Breast epithelium (tissue), 4 donors: Measurements from ENCODE around the gene IQSEC3. TPM values are rescaled to one million over a fixed set of nuclear protein-coding genes. Genes with fewer than 3 reads are reported as not detected.

ENCODE experiments used
- DNase-seq, 2 donors: peaks; one replicate each; pipeline ENCODE4 v3.0.0-alpha.2; 2019; ENCODE audit warnings: low spot score in 2 of 2
- H3K27ac ChIP-seq, 2 donors: fragments of 200-600 bp; sonication (generic) in 1 of 2; one replicate each; pipeline ENCODE4 v1.5.1; 2016 to 2019; ENCODE audit warnings: mild to moderate bottlenecking in 1 of 2
- H3K27me3 ChIP-seq, 2 donors: fragments of 200-600 bp; sonication (generic) in 1 of 2; one replicate each; pipeline versions ENCODE4 v1.5.1 to v1.6.0; 2017 to 2019; ENCODE audit warnings: control low read depth in 1 of 2, mild to moderate bottlenecking in 1 of 2
- H3K36me3 ChIP-seq: fragments of 200-600 bp; one replicate; pipeline ENCODE4 v1.5.1; 2019
- H3K4me1 ChIP-seq, 2 donors: fragments of 200-600 bp; sonication (generic); one replicate each; pipeline ENCODE4 v1.5.1; 2016 to 2019; ENCODE audit warnings: control low read depth in 1 of 2
- H3K4me3 ChIP-seq, 3 donors: fragments of 200-600 bp; sonication (generic); 1 replicate in 2 of 3; 2 replicates in 1 of 3; pipeline ENCODE4 v1.5.1; 2016 to 2019; ENCODE audit warnings: mild to moderate bottlenecking in 3 of 3, moderate library complexity in 2 of 3
- H3K9me3 ChIP-seq, 2 donors: fragments of 200-600 bp; sonication (generic) in 1 of 2; one replicate each; pipeline ENCODE4 v1.5.1; 2016 to 2019; ENCODE audit warnings: control low read depth in 1 of 2
- POLR2A ChIP-seq: fragments of 450-650 bp; IDR thresholded peaks from one replicate; pipeline ENCODE4 v1.6.1; 2016; ENCODE audit warnings: antibody characterized with exemption, mild to moderate bottlenecking, moderate library complexity
- POLR2AphosphoS5 ChIP-seq, 3 donors: sonication (generic); formaldehyde crosslinking; IDR thresholded peaks; one replicate each; pipeline ENCODE4 v1.6.1; 2017; ENCODE audit warnings: antibody characterized with exemption in 3 of 3
- intact Hi-C: fragments of 100-400 bp; cut with DNase I; formaldehyde crosslinking; loops from one replicate; pipeline ENCODE4 v1.15.1; 2023; ENCODE audit warnings: low total_unique reads
- total RNA-seq, 3 donors: library from RNA; depleted of rRNA; stranded (reverse); fragments of >200 nt; gene quantifications; one replicate each; pipeline ENCODE4 v1.1.0, GENCODE V29; 2016
- TF ChIP-seq, protein P1 (sequence below), 3 donors: fragments of 450-650 bp; IDR thresholded peaks; one replicate each; pipeline ENCODE4 v1.5.1; 2016 to 2017; ENCODE audit warnings: antibody characterized with exemption in 3 of 3, mild to moderate bottlenecking in 3 of 3, moderate library complexity in 3 of 3

The IQSEC3 gene
- total RNA-seq, 3 donors from 2014 or later, result 0.64 to 0.98 (median 0.73) TPM

DNA sequence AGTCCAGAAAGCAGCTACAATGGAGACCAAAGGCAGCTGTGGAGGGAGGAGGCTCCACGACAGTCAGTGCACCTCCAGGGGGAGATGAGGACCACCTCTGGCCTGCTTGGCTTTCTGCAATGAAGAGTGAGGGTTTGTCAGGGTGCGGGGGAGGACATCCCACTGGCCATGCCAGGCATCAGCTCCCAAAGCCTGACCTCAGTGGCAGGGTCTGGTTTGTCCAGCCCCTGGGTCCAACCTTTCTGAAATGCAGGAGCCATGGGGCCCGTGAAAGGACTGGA is 112.2 kb downstream of the IQSEC3 start:
- H3K4me1 ChIP-seq, result no peaks in the 10 kb centered on the region
- peaks cover 0 to 6% of the 10 kb centered on the region in 2 donors for H3K27me3 ChIP-seq
- H3K9me3 ChIP-seq, result no peaks in the 10 kb centered on the region
- no peak for DNase-seq
- H3K36me3 ChIP-seq, result no peaks in the 10 kb centered on the region
- TF ChIP-seq POLR2A (no peak), POLR2AphosphoS5 (IDR thresholded peaks at IDR 0.05) (no peak)
- TF ChIP-seq, protein P1, sequence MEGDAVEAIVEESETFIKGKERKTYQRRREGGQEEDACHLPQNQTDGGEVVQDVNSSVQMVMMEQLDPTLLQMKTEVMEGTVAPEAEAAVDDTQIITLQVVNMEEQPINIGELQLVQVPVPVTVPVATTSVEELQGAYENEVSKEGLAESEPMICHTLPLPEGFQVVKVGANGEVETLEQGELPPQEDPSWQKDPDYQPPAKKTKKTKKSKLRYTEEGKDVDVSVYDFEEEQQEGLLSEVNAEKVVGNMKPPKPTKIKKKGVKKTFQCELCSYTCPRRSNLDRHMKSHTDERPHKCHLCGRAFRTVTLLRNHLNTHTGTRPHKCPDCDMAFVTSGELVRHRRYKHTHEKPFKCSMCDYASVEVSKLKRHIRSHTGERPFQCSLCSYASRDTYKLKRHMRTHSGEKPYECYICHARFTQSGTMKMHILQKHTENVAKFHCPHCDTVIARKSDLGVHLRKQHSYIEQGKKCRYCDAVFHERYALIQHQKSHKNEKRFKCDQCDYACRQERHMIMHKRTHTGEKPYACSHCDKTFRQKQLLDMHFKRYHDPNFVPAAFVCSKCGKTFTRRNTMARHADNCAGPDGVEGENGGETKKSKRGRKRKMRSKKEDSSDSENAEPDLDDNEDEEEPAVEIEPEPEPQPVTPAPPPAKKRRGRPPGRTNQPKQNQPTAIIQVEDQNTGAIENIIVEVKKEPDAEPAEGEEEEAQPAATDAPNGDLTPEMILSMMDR (IDR thresholded peaks at IDR 0.05), result no peak
- no peak overlapping the region for H3K4me3 ChIP-seq
- intact Hi-C loops, result no loop called here
- peak overlapping the region in 1 of 2 donors; percentile 48 for H3K27ac ChIP-seq

GRCh38 chr12:179131-179884 is 112.7 kb downstream of the IQSEC3 start:
- H3K36me3 ChIP-seq, result no peaks in the 10 kb centered on the region
- H3K27ac ChIP-seq, result peak overlapping the region in 1 of 2 donors; percentile 48
- DNase-seq, result no peak
- no peaks in the 10 kb centered on the region for H3K9me3 ChIP-seq
- no peak overlapping the region for H3K4me3 ChIP-seq
- no peaks in the 10 kb centered on the region for H3K4me1 ChIP-seq
- intact Hi-C loops, result no loop called here
- peaks cover 0 to 5% of the 10 kb centered on the region in 2 donors for H3K27me3 ChIP-seq
- TF ChIP-seq POLR2AphosphoS5 (IDR thresholded peaks at IDR 0.05) (no peak), POLR2A (no peak)
- TF ChIP-seq, protein P1 (IDR thresholded peaks at IDR 0.05), result no peak

- no peak for DNase-seq
- H3K27ac ChIP-seq, result peak overlapping the region in 1 of 2 donors; percentile 48
These were observed 113.3 kb downstream of the IQSEC3 start for GRCh38 chr12:179885-180284.

DNA sequence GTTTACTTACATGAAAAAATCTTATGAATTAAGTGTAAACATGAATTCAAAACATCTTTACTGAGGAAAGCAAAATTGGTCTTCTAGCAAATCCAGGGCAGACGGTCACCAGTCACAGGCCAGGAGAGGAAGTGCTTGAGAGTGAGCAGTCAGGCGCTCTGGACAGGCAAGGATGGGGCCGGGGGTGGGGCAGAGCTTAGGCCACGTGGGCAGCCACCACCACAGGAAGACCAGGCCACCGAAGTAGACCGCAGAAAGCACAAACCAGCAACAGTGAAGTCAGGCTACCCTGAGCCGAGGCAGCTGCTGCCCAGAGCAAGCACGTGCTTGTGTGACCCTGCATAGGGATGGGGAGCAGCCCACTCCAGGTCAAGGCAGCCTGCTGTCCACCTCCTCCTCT is 113.9 kb downstream of the IQSEC3 start:
- no peaks in the 10 kb centered on the region for H3K36me3 ChIP-seq
- no peak overlapping the region for H3K4me3 ChIP-seq
- no peaks in the 10 kb centered on the region for H3K9me3 ChIP-seq
- intact Hi-C loops, result no loop called here
- peaks cover 0 to 5% of the 10 kb centered on the region in 2 donors for H3K27me3 ChIP-seq
- no peaks in the 10 kb centered on the region for H3K4me1 ChIP-seq
- H3K27ac ChIP-seq, result no peak overlapping the region
- no peak for DNase-seq
- no peak for TF ChIP-seq POLR2A
- TF ChIP-seq, protein P1 (IDR thresholded peaks at IDR 0.05), result no peak
- no peak for TF ChIP-seq POLR2AphosphoS5 (IDR thresholded peaks at IDR 0.05)

More at GRCh38 chr12:179885-180284, 113.3 kb downstream of the IQSEC3 start:
- Histone ChIP-seq H3K27me3 (peaks cover 0 to 5% of the 10 kb centered on the region in 2 donors), H3K4me1 (no peaks in the 10 kb centered on the region), H3K4me3 (no peak overlapping the region), H3K36me3 (no peaks in the 10 kb centered on the region), H3K9me3 (no peaks in the 10 kb centered on the region)
- TF ChIP-seq, protein P1 (IDR thresholded peaks at IDR 0.05), result no peak
- TF ChIP-seq POLR2A, result no peak
- intact Hi-C loops, result no loop called here

DNA sequence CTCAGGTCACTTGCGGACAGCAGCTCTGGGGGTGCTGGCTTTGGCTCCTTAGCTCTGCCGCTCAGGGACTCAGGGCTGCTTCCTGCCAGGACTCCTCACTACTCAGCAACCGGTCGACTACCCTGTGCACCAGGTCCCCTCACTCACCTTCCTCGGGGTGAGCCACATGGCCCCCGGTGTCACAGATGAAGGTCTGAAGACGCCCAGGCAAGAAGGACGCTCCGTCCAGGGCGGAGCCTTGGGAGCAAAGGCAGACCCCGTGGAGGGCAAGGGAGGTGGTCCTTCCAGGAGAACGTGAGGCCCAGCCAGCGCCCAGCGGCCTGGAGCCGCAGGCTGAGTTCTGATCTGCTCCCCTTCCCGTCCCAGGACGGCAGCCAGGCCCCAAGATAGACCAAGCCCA is 115.4 kb downstream of the IQSEC3 start:
- Histone ChIP-seq H3K4me1 (no peaks in the 10 kb centered on the region), H3K27ac (no peak overlapping the region), H3K27me3 (peaks cover 0 to 5% of the 10 kb centered on the region in 2 donors), H3K9me3 (no peaks in the 10 kb centered on the region), H3K36me3 (no peaks in the 10 kb centered on the region), H3K4me3 (no peak overlapping the region)
- no peak for TF ChIP-seq POLR2A
- TF ChIP-seq POLR2AphosphoS5 (IDR thresholded peaks at IDR 0.05), result no peak
- TF ChIP-seq, protein P1 (IDR thresholded peaks at IDR 0.05), result no peak
- no peak for DNase-seq
- intact Hi-C loops, result loop anchor here (1.0 kb wide), 1 partner anchor 32 kb away; the partner anchor contains the start of gene SLC6A12
